DND-41 (cell line): ENCODE results near the gene ELMO2.

Experiments used
- ATAC-seq: fragments of 200-7000 bp; cut with Tn5 transposase; 3 replicates; pipeline ENCODE4 v1.9.1; 2021; ENCODE audit warnings: low read depth; ENCODE audit not compliant: insufficient read depth
- DNase-seq: peaks from one replicate; pipeline ENCODE4 v3.0.0-alpha.2; 2020
- H2AFZ ChIP-seq: 2 replicates; pipeline ENCODE4 v1.6.0; 2012; ENCODE audit warnings: low read depth, low read length
- H3K27ac ChIP-seq: 2 replicates; pipeline ENCODE4 v1.5.1; 2012; ENCODE audit warnings: low read length, inconsistent platforms
- H3K27me3 ChIP-seq: fragments of 200-600 bp; sonication (generic); 2 replicates; pipeline ENCODE4 v1.6.0; 2012; ENCODE audit warnings: low read length, mild to moderate bottlenecking, inconsistent platforms; ENCODE audit not compliant: insufficient read depth, poor library complexity
- H3K36me3 ChIP-seq: 2 replicates; pipeline ENCODE4 v1.5.1; 2012; ENCODE audit warnings: low read length, inconsistent platforms; ENCODE audit not compliant: insufficient read depth
- H3K4me1 ChIP-seq: 2 replicates; pipeline ENCODE4 v1.5.1; 2012; ENCODE audit warnings: mild to moderate bottlenecking, low read length; ENCODE audit not compliant: insufficient read depth
- H3K4me2 ChIP-seq: 2 replicates; pipeline ENCODE4 v1.6.0; 2012; ENCODE audit warnings: mild to moderate bottlenecking, moderate library complexity, low read length, inconsistent platforms; ENCODE audit not compliant: insufficient read depth
- H3K4me3 ChIP-seq, 2 experiments: fragments of 200-600 bp in 1 of 2; shearing (Covaris generic) in 1 of 2; 2 replicates each; pipeline ENCODE4 v1.5.1; 2012 to 2016; ENCODE audit warnings: inconsistent platforms in 2 of 2, low read length in 2 of 2, mild to moderate bottlenecking in 2 of 2, low read depth in 1 of 2, moderate library complexity in 1 of 2
- H3K79me2 ChIP-seq: 2 replicates; pipeline ENCODE4 v1.6.0; 2012; ENCODE audit warnings: low read length, inconsistent platforms; ENCODE audit not compliant: insufficient read depth
- H3K9ac ChIP-seq: 2 replicates; pipeline ENCODE4 v1.6.0; 2012; ENCODE audit warnings: low read depth, mild to moderate bottlenecking, inconsistent platforms, low read length, moderate library complexity
- H3K9me3 ChIP-seq: 2 replicates; pipeline ENCODE4 v1.5.1; 2012; ENCODE audit warnings: low read length, moderate library complexity, mild to moderate bottlenecking, inconsistent platforms; ENCODE audit not compliant: insufficient read depth, severe bottlenecking
- H4K20me1 ChIP-seq: 2 replicates; pipeline ENCODE4 v1.6.0; 2012; ENCODE audit warnings: low read length; ENCODE audit not compliant: insufficient read depth
- CTCF ChIP-seq: IDR thresholded peaks from 2 replicates; pipeline ENCODE4 v1.5.1; 2012; ENCODE audit warnings: borderline replicate concordance, low read length, moderate library complexity, mild to moderate bottlenecking; ENCODE audit not compliant: poor library complexity, severe bottlenecking; ENCODE audit errors: extremely low read depth
- EZH2 ChIP-seq: IDR thresholded peaks from 3 replicates; pipeline ENCODE4 v1.6.1; 2012; ENCODE audit warnings: borderline replicate concordance, low read depth, mild to moderate bottlenecking, moderate library complexity, low read length, inconsistent platforms; ENCODE audit not compliant: severe bottlenecking

The ELMO2 gene

GRCh38 chr20:46415773-46416172, 9.4 kb upstream of the ELMO2 start:
- H3K4me1 ChIP-seq, result peaks cover 2% of the 10 kb centered on the region
- no peak overlapping the region for H3K4me2 ChIP-seq
- H2AFZ ChIP-seq, result no peak overlapping the region
- TF ChIP-seq EZH2, result no peak
- TF ChIP-seq CTCF, result no peak
- no peak overlapping the region for H3K27ac ChIP-seq
- H3K27me3 ChIP-seq, result peaks cover 19% of the 10 kb centered on the region
- no peak overlapping the region for H3K4me3 ChIP-seq
- no peaks in the 10 kb centered on the region for H3K36me3 ChIP-seq
- no peak overlapping the region for H3K9ac ChIP-seq
- no peaks in the 10 kb centered on the region for H3K9me3 ChIP-seq
- no peaks in the 10 kb centered on the region for H3K79me2 ChIP-seq
- no peak for DNase-seq
- ATAC-seq, result no peak
- no peaks in the 10 kb centered on the region for H4K20me1 ChIP-seq

GRCh38 chr20:46414608-46415007, 8.2 kb upstream of the ELMO2 start:
- no peak for ATAC-seq

GRCh38 chr20:46411637-46412036, 5.2 kb upstream of the ELMO2 start:
- DNase-seq, result no peak
- Histone ChIP-seq H3K79me2 (no peaks in the 10 kb centered on the region), H3K4me3 (no peak overlapping the region), H3K27me3 (peaks cover 17% of the 10 kb centered on the region), H3K4me1 (peaks cover 21% of the 10 kb centered on the region), H3K9me3 (no peaks in the 10 kb centered on the region), H4K20me1 (no peaks in the 10 kb centered on the region), H3K4me2 (no peak overlapping the region), H3K27ac (no peak overlapping the region), H3K36me3 (no peaks in the 10 kb centered on the region), H2AFZ (no peak overlapping the region), H3K9ac (no peak overlapping the region)
- no peak for ATAC-seq
- TF ChIP-seq CTCF, result no peak
- no peak for TF ChIP-seq EZH2

More at GRCh38 chr20:46414608-46415007, 8.2 kb upstream of the ELMO2 start:
- Histone ChIP-seq H3K4me3 (no peak overlapping the region), H2AFZ (no peak overlapping the region), H3K4me2 (no peak overlapping the region), H3K79me2 (no peaks in the 10 kb centered on the region), H3K27me3 (peaks cover 19% of the 10 kb centered on the region), H3K4me1 (peaks cover 6% of the 10 kb centered on the region), H3K27ac (no peak overlapping the region), H3K9me3 (no peaks in the 10 kb centered on the region), H3K36me3 (no peaks in the 10 kb centered on the region), H3K9ac (no peak overlapping the region), H4K20me1 (no peaks in the 10 kb centered on the region)
- DNase-seq, result no peak
- TF ChIP-seq CTCF, result no peak
- no peak for TF ChIP-seq EZH2

GRCh38 chr20:46408281-46408731, 1.9 kb upstream of the ELMO2 start:
- Histone ChIP-seq H3K4me3 (no peak overlapping the region), H3K4me2 (no peak overlapping the region)

More at GRCh38 chr20:46408281-46408731, 1.9 kb upstream of the ELMO2 start:
- H2AFZ ChIP-seq, result no peak overlapping the region
- H3K9ac ChIP-seq, result no peak overlapping the region
- H3K9me3 ChIP-seq, result no peaks in the 10 kb centered on the region
- no peak overlapping the region for H3K27ac ChIP-seq
- no peak for DNase-seq
- H3K4me1 ChIP-seq, result peaks cover 41% of the 10 kb centered on the region
- peaks cover 3% of the 10 kb centered on the region for H3K36me3 ChIP-seq
- TF ChIP-seq EZH2 (no peak), CTCF (no peak)
- no peak for ATAC-seq
- peaks cover 29% of the 10 kb centered on the region for H3K79me2 ChIP-seq
- H3K27me3 ChIP-seq, result no peaks in the 10 kb centered on the region
- H4K20me1 ChIP-seq, result peaks cover 27% of the 10 kb centered on the region
